ENCODE results near the gene HIPK2.

The HIPK2 gene

DNA sequence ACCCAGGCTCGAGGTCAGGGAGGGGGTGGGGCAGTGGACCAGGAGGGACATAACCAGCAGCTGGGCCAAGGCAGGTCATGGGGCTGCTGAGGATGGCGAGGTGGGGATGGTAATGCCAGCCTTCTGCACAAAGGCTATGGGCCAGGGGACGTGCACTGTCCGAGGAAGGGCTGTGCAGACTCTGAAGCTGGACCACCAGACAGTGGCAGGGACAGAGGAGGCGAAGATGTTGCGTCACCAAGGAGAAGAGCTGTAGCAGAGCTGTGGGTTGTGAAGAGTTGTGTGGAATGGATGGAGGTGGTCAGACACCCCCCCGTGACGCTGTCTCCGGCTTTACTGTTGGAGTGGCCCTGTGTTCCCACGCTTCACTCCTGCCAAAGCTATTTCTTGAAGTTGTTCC, 252.6 kb downstream of the HIPK2 start:
- TF ChIP-seq TSHZ2 (CRISPR knock-in tag; IDR thresholded peaks at IDR 0.05) (no peak), GLIS3 (CRISPR knock-in tag; IDR thresholded peaks at IDR 0.05) (no peak), POU6F1 (CRISPR knock-in tag; IDR thresholded peaks at IDR 0.05; ENCODE audit: borderline replicate concordance, low read depth) (no peak), TCF4 (CRISPR knock-in tag; IDR thresholded peaks at IDR 0.05; ENCODE audit: borderline replicate concordance) (no peak), TOX (CRISPR knock-in tag; IDR thresholded peaks at IDR 0.05; ENCODE audit: borderline replicate concordance) (no peak), CREB5 (CRISPR knock-in tag; IDR thresholded peaks at IDR 0.05; ENCODE audit: low read depth) (no peak), SNAI2 (CRISPR knock-in tag; IDR thresholded peaks at IDR 0.05) (no peak), ISL1 (CRISPR knock-in tag; IDR thresholded peaks at IDR 0.05) (no peak), BACH2 (CRISPR knock-in tag; IDR thresholded peaks at IDR 0.05; ENCODE audit: borderline replicate concordance) (no peak), ARNTL (CRISPR knock-in tag; IDR thresholded peaks at IDR 0.05; ENCODE audit: borderline replicate concordance, low read depth) (no peak)
- TF ChIP-seq, protein P1, sequence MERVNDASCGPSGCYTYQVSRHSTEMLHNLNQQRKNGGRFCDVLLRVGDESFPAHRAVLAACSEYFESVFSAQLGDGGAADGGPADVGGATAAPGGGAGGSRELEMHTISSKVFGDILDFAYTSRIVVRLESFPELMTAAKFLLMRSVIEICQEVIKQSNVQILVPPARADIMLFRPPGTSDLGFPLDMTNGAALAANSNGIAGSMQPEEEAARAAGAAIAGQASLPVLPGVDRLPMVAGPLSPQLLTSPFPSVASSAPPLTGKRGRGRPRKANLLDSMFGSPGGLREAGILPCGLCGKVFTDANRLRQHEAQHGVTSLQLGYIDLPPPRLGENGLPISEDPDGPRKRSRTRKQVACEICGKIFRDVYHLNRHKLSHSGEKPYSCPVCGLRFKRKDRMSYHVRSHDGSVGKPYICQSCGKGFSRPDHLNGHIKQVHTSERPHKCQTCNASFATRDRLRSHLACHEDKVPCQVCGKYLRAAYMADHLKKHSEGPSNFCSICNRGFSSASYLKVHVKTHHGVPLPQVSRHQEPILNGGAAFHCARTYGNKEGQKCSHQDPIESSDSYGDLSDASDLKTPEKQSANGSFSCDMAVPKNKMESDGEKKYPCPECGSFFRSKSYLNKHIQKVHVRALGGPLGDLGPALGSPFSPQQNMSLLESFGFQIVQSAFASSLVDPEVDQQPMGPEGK (CRISPR knock-in tag; IDR thresholded peaks at IDR 0.05; ENCODE audit: borderline replicate concordance), result no peak
- ATAC-seq, result no peak

DNA sequence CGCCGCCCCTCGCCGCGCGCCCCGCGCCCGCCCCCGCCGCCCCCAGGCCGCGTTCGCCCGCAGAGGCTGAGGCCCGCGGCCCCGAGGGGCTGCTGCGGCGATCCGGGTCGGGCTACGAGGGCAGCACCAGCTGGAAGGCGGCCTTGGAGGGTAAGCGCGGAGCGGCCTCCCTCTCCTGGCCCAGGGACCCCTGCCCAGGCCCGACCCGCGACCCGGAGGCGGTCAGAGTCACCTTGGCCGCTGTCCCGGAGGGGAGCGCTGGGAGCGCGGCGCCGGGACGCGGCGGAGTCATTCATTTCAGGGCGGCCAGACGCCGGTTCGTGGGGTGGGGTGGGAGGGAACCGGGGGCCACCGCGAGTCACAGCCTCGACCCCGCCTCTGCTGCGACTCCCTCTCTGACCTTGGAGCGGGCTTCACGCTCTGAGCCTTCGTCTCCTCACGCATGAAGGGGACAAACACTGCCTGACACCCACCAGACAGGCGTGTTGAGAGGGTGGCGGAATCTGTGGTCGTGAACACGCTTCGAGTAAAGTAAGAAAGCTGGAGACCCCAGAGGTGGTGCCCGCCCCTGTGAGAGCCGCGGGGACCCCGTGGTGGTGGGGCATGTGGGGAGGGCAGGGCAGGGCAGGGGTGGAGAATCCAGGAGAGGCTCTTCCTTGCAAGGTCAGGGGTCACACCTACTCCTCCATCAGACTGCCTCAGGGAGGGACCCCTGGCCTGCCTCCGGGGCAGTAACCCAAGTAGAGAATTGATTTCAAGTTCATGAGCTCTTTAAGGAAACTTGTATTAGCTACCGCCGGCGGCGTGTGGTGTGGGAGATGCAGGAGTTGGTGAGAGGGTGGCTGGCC, 253.6 kb downstream of the HIPK2 start:
- TF ChIP-seq GLIS3 (CRISPR knock-in tag; IDR thresholded peaks at IDR 0.05) (no peak), SNAI2 (CRISPR knock-in tag; IDR thresholded peaks at IDR 0.05) (no peak), ZNF8 (CRISPR knock-in tag; IDR thresholded peaks at IDR 0.05) (no peak), CREB5 (CRISPR knock-in tag; IDR thresholded peaks at IDR 0.05; ENCODE audit: low read depth) (no peak)
- ATAC-seq, result no peak

DNA sequence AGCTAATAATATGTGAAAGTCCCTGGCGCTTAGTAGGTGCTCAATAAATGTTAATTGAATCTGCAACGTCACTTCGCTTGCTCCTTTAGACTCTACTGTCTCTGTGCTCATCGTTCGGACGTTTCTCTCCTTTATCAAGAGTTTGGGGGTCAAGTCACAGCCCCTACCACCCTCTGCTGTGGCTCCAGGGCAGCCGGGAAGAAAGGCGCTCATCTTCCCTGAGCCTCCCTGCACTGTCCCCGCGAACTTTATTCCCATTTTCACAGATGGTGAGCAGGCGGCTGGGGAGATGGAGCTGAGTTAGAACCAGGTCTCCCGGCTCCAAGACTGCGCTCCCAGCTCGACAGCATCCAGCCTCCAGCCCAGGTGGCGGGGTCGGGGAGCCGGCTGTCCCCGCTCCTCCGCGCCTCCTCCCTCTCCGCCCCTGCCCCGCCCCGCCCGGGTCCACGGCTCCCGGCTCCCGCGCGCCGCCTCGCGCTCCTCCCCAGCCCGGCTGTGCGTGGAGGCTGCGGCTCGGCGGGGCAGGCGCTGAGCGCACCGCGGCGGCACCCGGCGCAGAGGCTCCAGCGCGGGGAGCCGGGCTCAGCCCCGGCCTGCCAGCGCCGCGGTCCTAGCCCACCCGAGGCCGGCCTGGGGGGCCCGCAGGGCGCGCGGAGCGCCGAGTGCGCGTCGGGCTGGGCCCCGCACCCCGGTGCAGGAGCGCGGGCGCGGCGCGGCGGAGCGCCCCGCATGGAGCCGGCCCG, 254.4 kb downstream of the HIPK2 start, which contains the start of gene CLEC2L:
Gene CLEC2L (plus strand): TSS at position 487 of the 743 bp plus-strand sequence. CDS start 243 bp downstream, at position 730.
- TF ChIP-seq ZFP30 (CRISPR knock-in tag; IDR thresholded peaks at IDR 0.05) (no peak), TOX (CRISPR knock-in tag; IDR thresholded peaks at IDR 0.05; ENCODE audit: borderline replicate concordance) (no peak), ESRRG (CRISPR knock-in tag; IDR thresholded peaks at IDR 0.05) (no peak), POU6F1 (CRISPR knock-in tag; IDR thresholded peaks at IDR 0.05; ENCODE audit: borderline replicate concordance, low read depth) (no peak), ZNF70 (CRISPR knock-in tag; IDR thresholded peaks at IDR 0.05) (no peak), ZNF565 (CRISPR knock-in tag; conservative IDR thresholded peaks at IDR 0.05; ENCODE audit: low read depth) (no peak), TCF4 (CRISPR knock-in tag; IDR thresholded peaks at IDR 0.05; ENCODE audit: borderline replicate concordance) (no peak), TSHZ2 (CRISPR knock-in tag; IDR thresholded peaks at IDR 0.05) (no peak), GLIS3 (CRISPR knock-in tag; IDR thresholded peaks at IDR 0.05) (no peak), BACH2 (CRISPR knock-in tag; IDR thresholded peaks at IDR 0.05; ENCODE audit: borderline replicate concordance) (no peak), ZC3H10 (CRISPR knock-in tag; IDR thresholded peaks at IDR 0.05) (no peak), ZFP3 (CRISPR knock-in tag; IDR thresholded peaks at IDR 0.05) (no peak), RARB (CRISPR knock-in tag; IDR thresholded peaks at IDR 0.05) (no peak)
- peak; percentile 63 for ATAC-seq
